CD4-positive, CD25-positive, alpha-beta regulatory T cell (primary cell): ENCODE data around the gene NLGN4Y. TPM values are rescaled to one million over a fixed set of nuclear protein-coding genes. Genes with fewer than 3 reads are reported as not detected.
"Not testable (repeated sequence)": the region's sequence is repeated elsewhere in the genome, so short reads cannot be mapped to it uniquely, and the experiment has no call there.

Experiments
- ATAC-seq, 2 donors: fragments of 150-1000 bp; cut with Tn5 transposase; one replicate each; pipeline ENCODE4 v1.10.0; 2021; ENCODE audit warnings: low read depth in 2 of 2, moderate number of reproducible peaks in 2 of 2, moderate library complexity in 1 of 2
- DNase-seq, 3 donors: peaks; one replicate each; pipeline versions ENCODE4 v3.0.0 to v3.0.0-alpha.2; 2012 to 2022; ENCODE audit warnings: mixed read lengths in 1 of 3
- H3K27ac ChIP-seq: one replicate; pipeline ENCODE4 v1.7.0; 2013; ENCODE audit warnings: mild to moderate bottlenecking, low read length; ENCODE audit not compliant: insufficient read depth, poor library complexity, severe bottlenecking
- H3K27me3 ChIP-seq: one replicate; pipeline ENCODE4 v1.7.0; 2013; ENCODE audit warnings: low read length; ENCODE audit not compliant: control insufficient read depth, insufficient read depth
- H3K36me3 ChIP-seq: one replicate; pipeline ENCODE4 v1.7.0; 2013; ENCODE audit warnings: mild to moderate bottlenecking, low read length, moderate library complexity; ENCODE audit not compliant: control insufficient read depth, insufficient read depth
- H3K4me1 ChIP-seq: 2 replicates; pipeline ENCODE4 v1.7.0; 2013; ENCODE audit warnings: mild to moderate bottlenecking, low read length; ENCODE audit not compliant: insufficient read depth, control insufficient read depth, poor library complexity, severe bottlenecking
- H3K4me3 ChIP-seq: one replicate; pipeline ENCODE4 v1.7.0; 2013; ENCODE audit warnings: low read depth, mild to moderate bottlenecking, low read length, moderate library complexity
- H3K9me3 ChIP-seq, 2 experiments: 1 replicate in 1 of 2; 2 replicates in 1 of 2; pipeline ENCODE4 v1.7.0; 2013; ENCODE audit warnings: low read length in 2 of 2, mild to moderate bottlenecking in 1 of 2, moderate library complexity in 1 of 2; ENCODE audit not compliant: control insufficient read depth in 2 of 2
- H3K27ac Mint-ChIP-seq, 3 donors: one replicate each; pipeline ENCODE4 v1.8.0; 2020 to 2022; ENCODE audit warnings: mild to moderate bottlenecking in 3 of 3, mixed read lengths in 3 of 3, moderate library complexity in 2 of 3
- H3K27me3 Mint-ChIP-seq: one replicate; pipeline ENCODE4 v1.8.0; 2022; ENCODE audit warnings: mild to moderate bottlenecking, mixed read lengths
- H3K36me3 Mint-ChIP-seq: one replicate; pipeline ENCODE4 v1.8.0; 2020; ENCODE audit warnings: mixed read lengths
- H3K4me1 Mint-ChIP-seq, 4 donors: one replicate each; pipeline ENCODE4 v1.8.0; 2020 to 2022; ENCODE audit warnings: mixed read lengths in 4 of 4, mild to moderate bottlenecking in 1 of 4
- H3K4me3 Mint-ChIP-seq, 4 donors: one replicate each; pipeline ENCODE4 v1.8.0; 2020 to 2022; ENCODE audit warnings: mild to moderate bottlenecking in 4 of 4, mixed read lengths in 4 of 4, moderate library complexity in 3 of 4
- H3K9me3 Mint-ChIP-seq, 7 donors: one replicate each; pipeline ENCODE4 v1.8.0; 2020 to 2022; ENCODE audit warnings: mixed read lengths in 7 of 7, mild to moderate bottlenecking in 3 of 7, moderate library complexity in 2 of 7
- polyA plus RNA-seq, 4 donors: library from polyadenylated mRNA; unstranded; fragments of 300-500 nt; fragmentation: Illumina TruSeq; gene quantifications; one replicate each; pipeline ENCODE4 v1.2.3, GENCODE V29; 2021
- total RNA-seq: library from RNA; stranded (reverse); gene quantifications from one replicate; pipeline ENCODE4 v1.2.3, GENCODE V29; 2022

The NLGN4Y gene
- total and polyA plus RNA-seq, 5 donors from 2014 or later, result 2.4 TPM; not detected in 4

GRCh38 chrY:14837466-14837865 lies 313.1 kb downstream of the NLGN4Y start:
- Mint-ChIP-seq H3K9me3 (no peaks in the 10 kb centered on the region), H3K27ac (no peak overlapping the region), H3K36me3 (no peaks in the 10 kb centered on the region), H3K4me3 (no peak overlapping the region), H3K4me1 (peaks cover 0 to 5% (median 0%) of the 10 kb centered on the region in 4 donors), H3K27me3 (no peaks in the 10 kb centered on the region)
- Histone ChIP-seq H3K27ac (no peak overlapping the region), H3K4me1 (no peaks in the 10 kb centered on the region), H3K4me3 (no peak overlapping the region), H3K9me3 (no peaks in the 10 kb centered on the region), H3K27me3 (no peaks in the 10 kb centered on the region), H3K36me3 (no peaks in the 10 kb centered on the region)
- ATAC-seq, result no peak
- no peak for DNase-seq

GRCh38 chrY:14850734-14851133 lies 326.4 kb downstream of the NLGN4Y start:
- Mint-ChIP-seq H3K27me3 (no peaks in the 10 kb centered on the region), H3K36me3 (no peaks in the 10 kb centered on the region), H3K4me1 (no peaks in the 10 kb centered on the region), H3K27ac (no peak overlapping the region), H3K4me3 (no peak overlapping the region), H3K9me3 (no peaks in the 10 kb centered on the region)
- no peaks in the 10 kb centered on the region for H3K36me3 ChIP-seq
- ATAC-seq (no peak), DNase-seq (no peak)
- H3K4me1 ChIP-seq, result no peaks in the 10 kb centered on the region
- no peaks in the 10 kb centered on the region for H3K9me3 ChIP-seq
- no peak overlapping the region for H3K4me3 ChIP-seq
- H3K27ac ChIP-seq, result no peak overlapping the region
- H3K27me3 ChIP-seq, result no peaks in the 10 kb centered on the region

DNA sequence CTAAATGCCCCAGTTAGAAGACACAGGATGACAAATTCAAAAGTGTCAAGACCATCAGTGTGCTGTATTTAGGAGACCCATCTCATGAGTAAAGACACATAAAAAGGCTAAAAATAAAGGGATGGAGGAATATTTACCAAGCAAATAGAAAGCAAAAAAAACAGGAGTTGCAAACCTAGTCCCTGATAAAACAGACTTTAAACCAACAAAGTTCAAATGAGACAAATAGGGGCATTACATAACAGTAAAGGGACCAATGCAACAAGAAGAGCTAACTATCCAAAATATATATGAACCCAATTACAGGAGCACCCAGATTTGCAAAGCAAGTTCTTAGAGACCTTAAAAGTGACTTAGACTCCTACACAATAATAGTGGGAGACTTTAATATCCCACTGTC lies 336.1 kb downstream of the NLGN4Y start:
- Histone ChIP-seq H3K27me3 (no peaks in the 10 kb centered on the region), H3K4me1 (no peaks in the 10 kb centered on the region), H3K27ac (no peak overlapping the region), H3K9me3 (no peaks in the 10 kb centered on the region), H3K36me3 (no peaks in the 10 kb centered on the region), H3K4me3 (no peak overlapping the region)
- Mint-ChIP-seq H3K4me3 (no peak overlapping the region), H3K36me3 (no peaks in the 10 kb centered on the region), H3K4me1 (no peaks in the 10 kb centered on the region), H3K27me3 (no peaks in the 10 kb centered on the region), H3K27ac (no peak overlapping the region), H3K9me3 (peaks cover 0 to 1% (median 0%) of the 10 kb centered on the region in 7 donors)
- DNase-seq (no peak), ATAC-seq (no peak)

- DNase-seq, H3K9me3 Mint-ChIP-seq, H3K4me3 ChIP-seq, H3K36me3 ChIP-seq, H3K27ac Mint-ChIP-seq, H3K4me1 ChIP-seq, H3K27me3 ChIP-seq, H3K4me1 Mint-ChIP-seq, H3K36me3 Mint-ChIP-seq, H3K27me3 Mint-ChIP-seq, H3K9me3 ChIP-seq, H3K4me3 Mint-ChIP-seq, H3K27ac ChIP-seq, ATAC-seq: not testable (repeated sequence)
Observed at GRCh38 chrY:14861033-14861432, 336.7 kb downstream of the NLGN4Y start.

DNA sequence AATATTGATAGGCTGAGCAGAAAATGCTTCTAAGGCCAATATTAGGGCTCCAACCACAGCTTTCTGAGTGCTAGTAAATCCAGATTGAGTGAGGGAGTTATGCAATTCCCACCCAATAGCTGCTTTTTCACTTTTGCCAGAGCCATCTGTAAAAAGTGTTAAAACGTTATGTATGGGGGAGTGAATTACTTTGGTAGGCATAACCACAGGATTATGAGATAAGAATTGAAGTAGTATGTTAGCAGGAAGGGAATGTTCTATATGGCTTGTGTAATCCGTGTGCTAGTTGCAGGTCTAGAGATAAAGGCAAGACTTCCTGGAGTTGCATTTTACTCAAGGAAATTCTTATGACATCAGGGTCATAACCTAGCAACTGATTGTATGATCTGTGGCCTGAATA lies 347.6 kb downstream of the NLGN4Y start:
- no peak for DNase-seq
- Histone ChIP-seq H3K27ac (no peak overlapping the region), H3K4me1 (no peaks in the 10 kb centered on the region), H3K36me3 (no peaks in the 10 kb centered on the region), H3K27me3 (no peaks in the 10 kb centered on the region), H3K9me3 (no peaks in the 10 kb centered on the region), H3K4me3 (no peak overlapping the region)
- Mint-ChIP-seq H3K36me3 (no peaks in the 10 kb centered on the region), H3K27me3 (no peaks in the 10 kb centered on the region), H3K27ac (no peak overlapping the region), H3K4me3 (no peak overlapping the region), H3K4me1 (no peaks in the 10 kb centered on the region), H3K9me3 (peaks cover 0 to 10% (median 0%) of the 10 kb centered on the region in 7 donors)
- no peak for ATAC-seq
